Fibroblast of skin of left biceps (primary cell): Measurements from ENCODE around the gene PHACTR1.

Experiments used
- DNase-seq, 2 experiments: peaks; one replicate each; pipeline ENCODE4 v3.0.0-alpha.2; 2013; ENCODE audit warnings: low read depth in 2 of 2

The PHACTR1 gene

GRCh38 chr6:13189710-13190109 is 473.1 kb downstream of the PHACTR1 start:
- no peak for DNase-seq

- DNase-seq: peak in 1 of 2 experiments; percentile 5
Observed at GRCh38 chr6:13190376-13190775, 473.8 kb downstream of the PHACTR1 start.

GRCh38 chr6:13191461-13191860 is 474.9 kb downstream of the PHACTR1 start:
- no peak for DNase-seq

- DNase-seq: peak; percentile 26 to 29
Observed at GRCh38 chr6:13194852-13195251, 478.3 kb downstream of the PHACTR1 start.

- no peak for DNase-seq
Observed at GRCh38 chr6:13195803-13196202, 479.2 kb downstream of the PHACTR1 start.

GRCh38 chr6:13198168-13198567 is 481.6 kb downstream of the PHACTR1 start:
- DNase-seq: no peak

- DNase-seq: no peak
Observed at GRCh38 chr6:13201336-13201735, 484.8 kb downstream of the PHACTR1 start.

- no peak for DNase-seq
Observed at GRCh38 chr6:13203145-13203544, 486.6 kb downstream of the PHACTR1 start.

GRCh38 chr6:13205106-13205505 is 488.5 kb downstream of the PHACTR1 start:
- no peak for DNase-seq

- DNase-seq: no peak
Observed at GRCh38 chr6:13212096-13212495, 495.5 kb downstream of the PHACTR1 start.

- DNase-seq: no peak
Observed at GRCh38 chr6:13212538-13212937, 496.0 kb downstream of the PHACTR1 start.

GRCh38 chr6:13215390-13215789 is 498.8 kb downstream of the PHACTR1 start:
- DNase-seq: no peak

- no peak for DNase-seq
Observed at GRCh38 chr6:13216236-13217014, 499.9 kb downstream of the PHACTR1 start.

- no peak for DNase-seq
Observed at GRCh38 chr6:13217206-13217905, 500.8 kb downstream of the PHACTR1 start.

GRCh38 chr6:13220266-13220665 is 503.7 kb downstream of the PHACTR1 start:
- no peak for DNase-seq

GRCh38 chr6:13222048-13222447 is 505.5 kb downstream of the PHACTR1 start:
- no peak for DNase-seq

GRCh38 chr6:13226071-13226470 is 509.5 kb downstream of the PHACTR1 start:
- no peak for DNase-seq

GRCh38 chr6:13228264-13229204 is 512.0 kb downstream of the PHACTR1 start:
- no peak for DNase-seq

GRCh38 chr6:13229205-13230085 is 512.9 kb downstream of the PHACTR1 start:
- DNase-seq: no peak

GRCh38 chr6:13233106-13233505 is 516.5 kb downstream of the PHACTR1 start:
- DNase-seq: no peak

GRCh38 chr6:13234130-13234529 is 517.6 kb downstream of the PHACTR1 start:
- DNase-seq: no peak
